Body of pancreas (tissue), 4 donors: ENCODE results near the gene MADCAM1.

Source experiments
- POLR2A ChIP-seq, 3 donors: fragments of 450-650 bp; IDR thresholded peaks; one replicate each; pipeline ENCODE4 v1.6.1; 2016; ENCODE audit warnings: antibody characterized with exemption in 3 of 3, mild to moderate bottlenecking in 2 of 3
- TF ChIP-seq, protein P1 (sequence below), 7 experiments: fragments of 450-650 bp in 4 of 7; fragments of 200-600 bp in 3 of 7; sonication (generic) in 3 of 7; IDR thresholded peaks; one replicate each; pipeline ENCODE4 v1.5.1; 2016 to 2019; ENCODE audit warnings: antibody characterized with exemption in 7 of 7

DNA sequence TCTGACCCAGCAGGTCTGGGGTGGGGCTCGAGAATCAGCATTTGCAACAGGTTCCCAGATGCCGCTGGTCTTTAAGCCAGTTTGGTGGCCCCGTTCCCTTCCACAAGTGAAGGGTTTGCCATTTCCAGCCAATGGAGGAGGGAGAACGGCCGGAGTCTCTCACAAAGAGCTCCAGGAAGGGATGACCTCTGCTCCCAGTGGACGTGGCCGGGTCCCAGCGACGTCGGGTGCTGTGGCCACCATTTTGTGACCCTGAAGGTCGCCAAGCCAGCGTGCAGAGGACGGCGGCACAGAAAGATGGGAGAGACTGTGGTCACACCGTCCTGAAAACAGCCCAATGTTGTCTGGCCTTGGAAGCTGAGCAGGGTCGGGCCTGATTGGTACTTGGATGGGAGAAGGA lies 43.5 kb upstream of the MADCAM1 start:
- TF ChIP-seq, protein P1, sequence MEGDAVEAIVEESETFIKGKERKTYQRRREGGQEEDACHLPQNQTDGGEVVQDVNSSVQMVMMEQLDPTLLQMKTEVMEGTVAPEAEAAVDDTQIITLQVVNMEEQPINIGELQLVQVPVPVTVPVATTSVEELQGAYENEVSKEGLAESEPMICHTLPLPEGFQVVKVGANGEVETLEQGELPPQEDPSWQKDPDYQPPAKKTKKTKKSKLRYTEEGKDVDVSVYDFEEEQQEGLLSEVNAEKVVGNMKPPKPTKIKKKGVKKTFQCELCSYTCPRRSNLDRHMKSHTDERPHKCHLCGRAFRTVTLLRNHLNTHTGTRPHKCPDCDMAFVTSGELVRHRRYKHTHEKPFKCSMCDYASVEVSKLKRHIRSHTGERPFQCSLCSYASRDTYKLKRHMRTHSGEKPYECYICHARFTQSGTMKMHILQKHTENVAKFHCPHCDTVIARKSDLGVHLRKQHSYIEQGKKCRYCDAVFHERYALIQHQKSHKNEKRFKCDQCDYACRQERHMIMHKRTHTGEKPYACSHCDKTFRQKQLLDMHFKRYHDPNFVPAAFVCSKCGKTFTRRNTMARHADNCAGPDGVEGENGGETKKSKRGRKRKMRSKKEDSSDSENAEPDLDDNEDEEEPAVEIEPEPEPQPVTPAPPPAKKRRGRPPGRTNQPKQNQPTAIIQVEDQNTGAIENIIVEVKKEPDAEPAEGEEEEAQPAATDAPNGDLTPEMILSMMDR (IDR thresholded peaks at IDR 0.05): no peak
- no peak for TF ChIP-seq POLR2A (IDR thresholded peaks at IDR 0.05)
